SK-MEL-5 (cell line): ENCODE data around the gene SRSF7. TPM values are rescaled to one million over a fixed set of nuclear protein-coding genes. Genes with fewer than 3 reads are reported as not detected.
"Not testable (repeated sequence)": the region's sequence is repeated elsewhere in the genome, so short reads cannot be mapped to it uniquely, and the experiment has no call there.

Source experiments
- DNase-seq: peaks from one replicate; pipeline ENCODE4 v3.0.0-alpha.2; 2016; ENCODE audit warnings: low read depth, low spot score
- in situ Hi-C: cut with HindIII; loops from 2 replicates; pipeline ENCODE4 v1.10.0; 2016; ENCODE audit warnings: low sequenced_read_pairs, high pct_unique_total_duplicates, low pct_unique_long_range_greater_than_20kb
- polyA plus RNA-seq, 2 experiments: library from polyadenylated mRNA; depleted of rRNA; stranded (reverse); fragments of >200 nt; gene quantifications; 2 replicates each; pipeline ENCODE4 v1.2.3, GENCODE V29; 2015
- total RNA-seq: library from RNA; depleted of rRNA; stranded (reverse); fragments of >200 nt; shearing (Covaris generic); gene quantifications from 2 replicates; pipeline ENCODE4 v1.2.3, GENCODE V29; 2014; rRNA removed

SRSF7 gene
- 134 and 140 TPM in 2 replicates for total RNA-seq
- polyA plus RNA-seq (2015; cell fraction: cytosol; rRNA removed) = 126 and 132 TPM in 2 replicates
- polyA plus RNA-seq (2015; cell fraction: nucleus; rRNA removed) = 1,536 and 1,690 TPM in 2 replicates

DNA sequence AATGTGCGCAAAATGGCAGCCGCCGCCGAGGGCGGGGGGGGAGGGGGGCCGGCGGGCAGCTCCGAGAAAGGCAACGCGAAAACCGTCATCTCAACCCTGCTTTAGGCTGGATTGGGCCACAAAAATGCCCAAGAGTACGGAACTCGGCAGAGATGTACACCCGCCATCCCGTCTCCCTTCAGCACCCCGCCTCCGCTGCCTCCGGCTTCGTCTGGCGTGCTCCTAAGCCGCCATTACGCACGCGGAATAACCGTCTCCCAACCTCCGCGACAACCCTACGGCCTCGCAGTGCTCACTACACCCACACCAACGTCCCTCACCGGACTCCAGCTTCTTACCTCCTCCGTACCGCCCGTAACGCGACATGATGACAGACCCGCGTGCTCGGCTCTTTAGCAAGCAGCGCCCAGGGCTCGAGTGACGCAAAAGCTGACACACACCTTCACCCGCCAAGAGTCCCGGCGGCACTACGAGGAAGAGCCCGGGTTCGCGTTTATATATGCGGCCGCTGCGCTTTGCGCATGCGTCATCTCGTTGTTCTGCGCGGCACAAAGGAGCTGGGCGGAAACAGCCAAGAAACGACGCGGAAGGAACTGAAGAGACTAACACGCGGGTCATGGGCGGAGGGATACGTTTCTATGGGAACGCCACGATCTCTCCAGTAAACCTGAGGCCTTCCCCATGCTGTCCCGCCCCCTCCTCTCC is at the start of gene SRSF7:
Gene SRSF7 (minus strand): TSS at position 471 of the 705 bp plus-strand sequence. CDS start 105 bp downstream, at position 366.
- DNase-seq = peak; percentile 99
- in situ Hi-C loops = no loop called here

GRCh38 chr2:38797953-38798352 is 46.8 kb upstream of the SRSF7 start:
- DNase-seq = no peak
- in situ Hi-C loops = no loop called here

DNA sequence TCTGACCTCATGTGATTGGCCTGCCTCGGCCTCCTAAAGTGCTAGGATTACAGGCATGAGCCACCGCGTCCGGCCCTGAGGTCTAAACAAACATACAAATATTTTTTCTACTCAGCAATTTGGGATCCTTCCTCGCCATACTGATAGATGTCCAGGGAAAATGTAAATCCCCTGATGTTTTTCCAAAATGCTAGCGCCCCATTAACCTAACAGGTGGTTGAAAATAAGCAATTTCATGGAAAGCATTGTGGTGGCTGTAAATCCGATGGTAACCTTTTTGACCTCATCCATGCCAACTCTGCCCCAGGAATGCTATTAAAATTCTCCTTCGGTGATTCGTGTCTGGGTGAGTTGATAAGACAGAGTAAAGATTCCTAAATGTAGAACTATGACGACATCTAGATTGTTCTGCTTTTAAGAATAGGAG is 46.1 kb upstream of the SRSF7 start:
- DNase-seq = no peak
- in situ Hi-C loops = no loop called here

DNA sequence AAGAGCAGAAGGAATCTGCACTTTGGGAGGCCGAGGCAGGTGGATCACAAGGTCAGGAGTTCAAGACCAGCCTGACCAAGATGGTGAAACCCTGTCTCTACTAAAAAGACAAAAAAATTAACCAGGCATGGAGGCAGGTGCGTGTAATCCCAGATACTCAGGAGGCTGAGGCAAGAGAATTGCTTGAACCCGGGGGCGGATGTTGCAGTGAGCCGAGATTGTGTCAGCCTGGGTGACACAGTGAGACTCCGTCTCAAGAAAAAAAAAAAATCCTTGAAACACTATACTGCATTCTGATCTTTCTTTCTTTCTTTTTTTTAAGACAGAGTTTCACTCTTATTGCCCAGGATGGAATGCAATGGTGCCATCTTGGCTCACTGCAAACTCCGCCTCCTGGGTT is 43.9 kb upstream of the SRSF7 start:
- in situ Hi-C loops, DNase-seq: not testable (repeated sequence)

GRCh38 chr2:38794235-38794946 is 43.2 kb upstream of the SRSF7 start:
- no peak for DNase-seq
- in situ Hi-C loops = no loop called here

DNA sequence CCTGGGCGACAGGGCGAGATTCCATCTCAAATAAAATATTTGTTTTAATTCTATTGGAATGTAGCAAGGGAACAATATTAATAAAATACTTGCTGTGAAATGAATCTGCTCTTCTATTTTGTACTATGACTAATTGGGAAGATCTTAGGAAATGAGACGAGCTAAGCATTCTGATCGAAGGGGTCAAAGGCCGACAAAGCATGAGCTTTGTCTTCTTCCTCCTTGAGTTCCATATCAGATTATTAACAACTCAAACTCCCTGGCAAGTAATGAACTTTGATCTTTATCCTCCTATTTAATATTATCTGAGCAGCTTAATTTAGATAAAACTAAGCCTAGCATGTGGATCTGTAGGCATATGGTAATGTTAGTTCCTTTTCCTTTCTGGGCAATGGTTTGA is 42.4 kb upstream of the SRSF7 start:
- in situ Hi-C loops = no loop called here
- DNase-seq = no peak

DNA sequence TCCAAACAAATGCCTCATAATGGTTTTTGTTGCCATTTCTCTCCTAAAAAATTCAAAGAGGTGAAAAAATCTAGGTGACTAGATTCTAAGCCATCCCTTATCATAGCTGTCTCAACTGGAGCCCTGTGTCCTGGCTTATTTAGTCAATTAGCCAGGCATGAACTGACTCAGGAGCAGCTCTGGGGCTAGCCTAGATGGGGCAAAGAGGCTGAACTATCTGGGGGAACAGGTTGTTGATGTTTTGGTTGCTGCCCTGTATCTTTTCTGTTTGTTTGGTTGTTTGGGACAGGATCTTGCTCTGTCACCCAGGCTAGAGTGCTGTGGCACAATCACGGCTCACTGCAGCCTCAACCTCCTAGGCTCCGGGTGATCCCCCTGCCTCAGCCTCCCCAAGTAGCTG is 41.6 kb upstream of the SRSF7 start:
- in situ Hi-C loops = no loop called here
- no peak for DNase-seq

DNA sequence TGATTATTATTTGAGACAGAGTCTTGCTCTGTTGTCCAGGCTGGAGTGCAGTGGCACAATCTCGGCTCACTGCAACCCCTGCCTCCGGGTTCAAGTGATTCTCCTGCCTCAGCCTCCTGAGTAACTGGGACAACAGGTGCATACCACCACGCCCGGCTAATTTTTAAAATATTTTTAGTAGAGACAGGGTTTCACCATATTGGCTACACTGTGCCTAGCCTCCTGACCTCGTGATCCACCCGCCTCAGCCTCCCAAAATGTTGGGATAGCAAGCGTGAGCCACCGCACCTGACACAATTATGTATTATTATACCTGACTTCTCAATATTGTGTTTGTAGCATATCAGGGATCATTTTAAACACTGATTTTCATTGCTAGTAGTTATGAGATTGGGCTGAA is 41.2 kb upstream of the SRSF7 start:
- DNase-seq, in situ Hi-C loops: not testable (repeated sequence)

- DNase-seq = no peak
- in situ Hi-C loops = no loop called here
These were observed 40.6 kb upstream of the SRSF7 start for GRCh38 chr2:38791744-38792143.

DNA sequence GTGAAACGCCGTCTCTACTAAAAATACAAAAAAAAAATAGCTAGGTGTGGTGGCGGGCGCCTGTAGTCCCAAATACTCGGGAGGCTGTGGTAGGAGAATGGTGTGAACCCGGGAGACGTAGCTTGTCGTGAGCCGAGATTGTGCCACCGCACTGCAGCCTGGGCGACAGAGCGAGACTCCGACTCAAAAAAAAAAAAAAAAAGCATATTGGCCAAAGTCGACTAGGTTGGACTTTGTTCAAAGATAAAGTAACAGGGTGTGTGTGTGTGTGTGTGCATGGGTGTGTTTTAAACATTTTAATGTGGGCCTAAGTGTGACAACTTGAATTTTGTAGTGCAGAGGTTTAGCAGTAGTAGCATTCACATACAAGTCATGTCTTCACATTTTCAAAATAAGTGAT is 38.5 kb upstream of the SRSF7 start:
- in situ Hi-C loops = no loop called here
- DNase-seq = no peak

- DNase-seq = no peak
- in situ Hi-C loops = no loop called here
These were observed 37.1 kb upstream of the SRSF7 start for GRCh38 chr2:38788306-38788705.

DNA sequence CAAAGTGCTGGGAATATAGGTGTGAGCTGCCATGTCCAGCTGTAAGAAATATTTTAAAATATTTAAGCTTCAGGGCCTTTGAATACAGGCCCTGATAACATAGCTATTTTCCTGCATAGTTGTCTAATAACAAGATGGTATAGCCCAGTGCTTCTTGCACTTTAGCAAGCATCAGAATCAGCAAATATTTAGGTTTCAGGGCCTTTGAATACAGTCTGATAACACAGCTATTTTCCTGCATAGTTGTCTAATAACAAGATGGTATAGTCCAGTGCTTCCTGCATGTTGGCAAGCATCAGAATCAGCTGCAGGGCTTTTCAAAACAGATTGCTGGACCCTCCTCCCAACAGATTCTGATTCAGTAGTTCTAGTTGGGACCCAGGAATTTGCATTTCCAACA is 32.4 kb upstream of the SRSF7 start:
- in situ Hi-C loops = no loop called here
- no peak for DNase-seq

DNA sequence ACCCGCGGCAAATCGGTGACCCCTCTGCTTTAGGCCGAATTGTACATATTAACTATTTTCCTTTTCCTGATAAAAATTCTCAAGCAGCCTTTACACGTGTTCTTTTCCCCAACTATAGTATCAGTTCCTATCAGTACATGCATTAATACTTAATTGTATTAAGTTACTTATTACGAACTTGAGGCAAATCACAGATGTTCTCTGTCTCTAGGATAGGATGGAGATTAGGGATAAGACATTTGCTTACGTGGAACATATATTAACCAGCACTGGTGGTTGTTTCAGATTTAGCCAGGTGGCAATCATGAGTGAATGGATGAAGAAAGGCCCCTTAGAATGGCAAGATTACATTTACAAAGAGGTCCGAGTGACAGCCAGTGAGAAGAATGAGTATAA is 27.5 kb upstream of the SRSF7 start:
- in situ Hi-C loops = no loop called here
- no peak for DNase-seq

DNA sequence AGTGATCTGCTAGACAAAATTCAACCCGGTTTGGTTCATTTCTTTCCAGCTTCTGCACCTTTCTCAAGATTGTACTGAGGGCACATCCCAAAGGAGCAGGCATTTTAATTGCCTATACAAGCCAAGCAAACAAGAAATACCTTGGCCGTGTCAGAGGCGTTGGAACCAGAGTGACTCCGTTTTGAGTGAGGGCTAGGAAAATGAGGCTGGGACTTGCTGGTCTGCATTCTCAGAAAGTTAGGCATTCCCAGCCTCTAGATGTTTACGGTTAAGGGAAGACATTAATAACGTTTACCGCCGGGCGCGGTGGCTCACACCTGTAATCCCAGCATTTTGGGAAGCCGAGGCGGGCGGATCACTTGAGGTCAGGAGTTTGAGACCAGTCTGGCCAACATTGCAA is 25.4 kb upstream of the SRSF7 start:
- DNase-seq = no peak
- in situ Hi-C loops = no loop called here

GRCh38 chr2:38775921-38776225 is 24.7 kb upstream of the SRSF7 start:
- in situ Hi-C loops = no loop called here

DNA sequence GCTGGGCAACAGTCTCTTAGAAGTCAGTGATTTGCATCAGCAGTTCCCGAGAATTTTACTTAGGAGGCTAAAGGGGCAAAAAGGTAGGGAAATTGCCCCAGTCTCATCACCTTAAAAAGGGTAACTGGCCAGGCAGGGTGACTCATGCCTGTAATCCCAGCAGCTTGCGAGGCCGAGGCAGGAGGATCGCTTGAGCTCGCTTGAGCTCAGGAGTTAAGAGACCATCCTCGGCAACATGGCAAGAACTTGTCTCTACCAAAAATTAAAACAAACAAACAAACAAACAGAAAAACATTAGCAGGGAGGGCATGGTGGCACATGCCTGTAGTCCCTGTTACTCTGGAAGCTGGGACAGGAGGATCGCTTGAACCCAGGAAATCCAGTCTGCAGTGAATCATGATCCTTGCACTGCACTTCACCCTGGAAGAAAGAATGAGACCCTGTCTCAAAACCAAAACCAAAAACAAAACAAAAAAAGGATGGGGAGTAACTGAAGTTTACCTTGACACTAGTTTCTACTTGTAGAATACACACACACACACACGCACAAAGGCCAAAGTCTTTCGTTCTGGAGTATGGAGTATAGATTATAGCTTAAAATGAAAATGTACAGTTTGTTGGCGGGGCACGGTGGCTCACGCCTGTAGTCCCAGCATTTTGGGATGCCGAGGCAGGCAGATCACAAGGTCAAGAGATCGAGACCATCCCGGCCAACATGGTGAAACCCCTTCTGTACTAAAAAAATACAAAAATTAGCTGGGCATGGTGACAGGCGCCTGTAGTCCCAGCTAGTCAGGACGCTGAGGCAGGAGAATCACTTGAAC is 24.1 kb upstream of the SRSF7 start:
- no peak for DNase-seq
- in situ Hi-C loops = no loop called here

More at GRCh38 chr2:38775921-38776225, 24.7 kb upstream of the SRSF7 start:
- DNase-seq = no peak

DNA sequence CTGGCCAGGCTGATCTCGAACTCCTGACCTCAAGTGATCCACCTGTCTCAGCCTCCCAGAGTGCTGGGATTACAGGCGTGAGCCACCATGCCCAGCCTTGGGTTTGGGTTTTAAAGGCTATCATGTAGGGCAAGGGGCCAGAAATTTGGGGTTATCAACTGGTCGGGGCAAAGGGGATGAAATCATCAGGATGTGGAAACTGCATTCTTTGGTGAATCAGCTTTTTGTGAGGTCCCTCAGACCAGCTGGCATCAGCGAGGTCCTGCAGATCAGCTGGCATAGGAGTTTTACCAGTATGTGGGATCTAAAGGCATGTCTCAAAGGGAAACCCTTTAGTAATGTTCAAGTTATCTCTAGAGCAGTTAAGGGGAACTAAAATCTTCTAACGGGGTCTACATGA is 20.5 kb upstream of the SRSF7 start:
- in situ Hi-C loops = no loop called here
- DNase-seq = no peak

DNA sequence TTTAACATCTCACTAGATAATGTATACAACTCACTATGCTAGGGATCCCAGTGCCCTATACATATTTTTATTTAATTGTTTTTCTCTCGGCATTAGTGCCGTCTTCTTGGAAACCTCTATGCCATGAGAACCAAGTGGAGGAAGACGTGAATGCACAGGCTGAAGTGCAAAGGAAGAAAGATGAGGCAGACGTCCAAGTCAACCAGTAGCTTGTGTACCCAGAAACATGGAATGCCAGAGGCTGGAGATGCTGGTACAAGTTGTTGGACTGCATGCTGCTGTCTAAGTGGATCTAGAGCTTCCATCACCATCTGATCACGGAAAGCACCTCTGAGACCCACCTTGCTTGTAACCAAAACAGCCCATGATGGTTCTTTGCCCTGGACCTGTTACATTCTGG is 14.4 kb upstream of the SRSF7 start:
- no peak for DNase-seq

More for the DNA sequence above, 14.4 kb upstream of the SRSF7 start:
- in situ Hi-C loops = no loop called here
